Measurements from ENCODE around the gene PCDH7.

DNA sequence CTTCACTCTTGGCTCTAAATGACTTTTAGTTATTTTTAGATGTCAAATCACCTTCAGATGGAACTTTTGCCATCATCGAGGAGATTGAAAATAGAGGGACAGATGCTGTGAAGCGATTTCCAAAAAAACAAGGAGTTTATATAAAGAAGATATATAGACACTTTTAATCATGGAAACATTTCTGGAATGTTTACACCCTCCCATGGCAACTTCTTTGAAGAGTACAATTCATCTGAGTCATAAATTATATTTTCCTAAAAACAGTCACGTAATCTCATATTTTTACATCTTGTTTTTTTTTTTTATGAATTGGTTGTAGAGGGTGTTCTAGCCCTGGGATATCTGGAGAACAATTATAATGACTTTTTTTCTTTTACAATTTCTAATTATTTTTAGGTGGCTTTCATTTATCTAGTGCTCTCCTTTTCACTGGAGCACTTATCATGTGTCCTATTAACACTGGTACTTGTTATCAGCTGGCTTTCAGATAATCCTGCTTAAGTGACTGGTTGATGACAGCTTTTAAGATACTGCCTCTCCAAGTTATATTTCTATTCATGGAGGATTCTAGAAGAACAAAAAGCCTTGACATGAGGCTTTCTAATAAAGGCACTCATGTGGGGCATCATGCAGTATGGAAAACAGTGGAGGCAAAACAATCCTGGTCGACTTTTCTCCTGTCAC, 24.9 kb downstream of the PCDH7 start:
- TF ChIP-seq, protein P1, sequence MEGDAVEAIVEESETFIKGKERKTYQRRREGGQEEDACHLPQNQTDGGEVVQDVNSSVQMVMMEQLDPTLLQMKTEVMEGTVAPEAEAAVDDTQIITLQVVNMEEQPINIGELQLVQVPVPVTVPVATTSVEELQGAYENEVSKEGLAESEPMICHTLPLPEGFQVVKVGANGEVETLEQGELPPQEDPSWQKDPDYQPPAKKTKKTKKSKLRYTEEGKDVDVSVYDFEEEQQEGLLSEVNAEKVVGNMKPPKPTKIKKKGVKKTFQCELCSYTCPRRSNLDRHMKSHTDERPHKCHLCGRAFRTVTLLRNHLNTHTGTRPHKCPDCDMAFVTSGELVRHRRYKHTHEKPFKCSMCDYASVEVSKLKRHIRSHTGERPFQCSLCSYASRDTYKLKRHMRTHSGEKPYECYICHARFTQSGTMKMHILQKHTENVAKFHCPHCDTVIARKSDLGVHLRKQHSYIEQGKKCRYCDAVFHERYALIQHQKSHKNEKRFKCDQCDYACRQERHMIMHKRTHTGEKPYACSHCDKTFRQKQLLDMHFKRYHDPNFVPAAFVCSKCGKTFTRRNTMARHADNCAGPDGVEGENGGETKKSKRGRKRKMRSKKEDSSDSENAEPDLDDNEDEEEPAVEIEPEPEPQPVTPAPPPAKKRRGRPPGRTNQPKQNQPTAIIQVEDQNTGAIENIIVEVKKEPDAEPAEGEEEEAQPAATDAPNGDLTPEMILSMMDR (conservative IDR thresholded peaks at IDR 0.05; ENCODE audit: low read depth, low read length): no peak
- TF ChIP-seq EZH2 (IDR thresholded peaks at IDR 0.05; ENCODE audit: low read length, unreplicated experiment): no peak

All from PC-3 (cell line).